Fibroblast of pulmonary artery (primary cell): ENCODE results near the gene TOMM6.

ENCODE experiments used
- DNase-seq: peaks from one replicate; pipeline ENCODE4 v3.0.0-alpha.2; 2010; ENCODE audit warnings: low read depth
- H3K4me3 ChIP-seq: replicated peaks from 2 replicates; pipeline ENCODE4 v1.5.1; 2011; ENCODE audit warnings: low read depth, mild to moderate bottlenecking, control low read depth, low read length, moderate library complexity
- CTCF ChIP-seq: IDR thresholded peaks from 2 replicates; pipeline ENCODE4 v1.5.1; 2011; ENCODE audit warnings: mild to moderate bottlenecking, control low read depth, low read length, inconsistent platforms; ENCODE audit errors: missing control alignments

The TOMM6 gene

GRCh38 chr6:41746107-41746506 is 41.4 kb upstream of the TOMM6 start:
- no peak overlapping the region for H3K4me3 ChIP-seq
- no peak for TF ChIP-seq CTCF
- DNase-seq, result no peak

- DNase-seq, result peak; percentile 34
- no peak for TF ChIP-seq CTCF
- H3K4me3 ChIP-seq, result no peak within 1 kb of the TSS
Observed at GRCh38 chr6:41747256-41748101, 40.0 kb upstream of the TOMM6 start, which contains the start of gene PGC. TSS of gene PGC (minus strand) at chr6:41747397. CDS start at chr6:41747334, 63 bp downstream.

GRCh38 chr6:41748102-41748477 is 39.4 kb upstream of the TOMM6 start:
- H3K4me3 ChIP-seq, result no peak overlapping the region
- DNase-seq, result no peak
- no peak for TF ChIP-seq CTCF

- no peak overlapping the region for H3K4me3 ChIP-seq
- no peak for TF ChIP-seq CTCF
- no peak for DNase-seq
Observed at GRCh38 chr6:41748542-41748941, 39.0 kb upstream of the TOMM6 start.

- no peak for DNase-seq
- H3K4me3 ChIP-seq, result no peak overlapping the region
- TF ChIP-seq CTCF, result no peak
Observed at GRCh38 chr6:41750374-41750773, 37.1 kb upstream of the TOMM6 start.

GRCh38 chr6:41755895-41756294 is 31.6 kb upstream of the TOMM6 start:
- no peak for DNase-seq
- TF ChIP-seq CTCF, result no peak
- no peak overlapping the region for H3K4me3 ChIP-seq

GRCh38 chr6:41756354-41756753 is 31.1 kb upstream of the TOMM6 start:
- no peak overlapping the region for H3K4me3 ChIP-seq
- no peak for TF ChIP-seq CTCF

More at GRCh38 chr6:41756354-41756753, 31.1 kb upstream of the TOMM6 start:
- DNase-seq, result no peak
